ENCODE data around the gene PRRT1B.
"Not testable (repeated sequence)": the region's sequence is repeated elsewhere in the genome, so short reads cannot be mapped to it uniquely, and the experiment has no call there.

Gene PRRT1B

DNA sequence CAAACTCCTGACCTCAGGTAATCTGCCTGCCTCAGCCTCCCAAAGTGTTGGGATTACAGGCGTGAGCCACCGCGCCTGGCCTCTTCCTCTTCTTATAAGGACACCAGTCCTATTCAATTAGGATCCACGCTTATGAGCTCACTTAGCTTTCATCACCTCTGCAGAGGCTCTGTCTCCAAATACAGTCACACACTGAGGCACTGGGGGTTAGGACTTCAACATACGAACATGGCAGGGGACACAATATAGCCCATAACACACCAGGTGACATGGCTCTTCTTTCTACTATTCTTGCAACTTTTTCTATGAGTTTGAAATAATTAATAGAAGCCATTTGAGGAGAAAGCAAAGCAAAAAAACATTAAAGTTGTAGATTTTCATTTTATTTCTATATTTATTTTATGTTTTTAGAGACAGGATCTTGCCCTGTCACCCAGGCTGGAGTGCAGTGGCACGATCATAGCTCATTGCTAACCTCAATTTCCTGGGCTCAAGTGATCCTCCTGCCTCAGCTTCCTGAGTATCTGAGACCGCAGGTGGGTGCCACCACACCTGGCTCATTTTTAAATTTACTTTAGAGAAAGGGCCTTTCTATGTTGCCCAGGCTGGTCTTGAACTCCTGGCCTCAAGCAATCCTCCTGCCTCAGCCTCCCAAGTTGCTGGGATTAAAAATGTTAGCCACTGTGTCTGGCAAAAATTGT, 6.0 kb upstream of the PRRT1B start:
- TF ChIP-seq, protein P1, sequence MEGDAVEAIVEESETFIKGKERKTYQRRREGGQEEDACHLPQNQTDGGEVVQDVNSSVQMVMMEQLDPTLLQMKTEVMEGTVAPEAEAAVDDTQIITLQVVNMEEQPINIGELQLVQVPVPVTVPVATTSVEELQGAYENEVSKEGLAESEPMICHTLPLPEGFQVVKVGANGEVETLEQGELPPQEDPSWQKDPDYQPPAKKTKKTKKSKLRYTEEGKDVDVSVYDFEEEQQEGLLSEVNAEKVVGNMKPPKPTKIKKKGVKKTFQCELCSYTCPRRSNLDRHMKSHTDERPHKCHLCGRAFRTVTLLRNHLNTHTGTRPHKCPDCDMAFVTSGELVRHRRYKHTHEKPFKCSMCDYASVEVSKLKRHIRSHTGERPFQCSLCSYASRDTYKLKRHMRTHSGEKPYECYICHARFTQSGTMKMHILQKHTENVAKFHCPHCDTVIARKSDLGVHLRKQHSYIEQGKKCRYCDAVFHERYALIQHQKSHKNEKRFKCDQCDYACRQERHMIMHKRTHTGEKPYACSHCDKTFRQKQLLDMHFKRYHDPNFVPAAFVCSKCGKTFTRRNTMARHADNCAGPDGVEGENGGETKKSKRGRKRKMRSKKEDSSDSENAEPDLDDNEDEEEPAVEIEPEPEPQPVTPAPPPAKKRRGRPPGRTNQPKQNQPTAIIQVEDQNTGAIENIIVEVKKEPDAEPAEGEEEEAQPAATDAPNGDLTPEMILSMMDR (IDR thresholded peaks at IDR 0.05; ENCODE audit: low read depth, low read length, missing control alignments), result no peak
- H3K4me3 ChIP-seq (ENCODE audit: low read depth, low read length), result no peak overlapping the region
- no peak for DNase-seq (ENCODE audit: low read depth)

DNA sequence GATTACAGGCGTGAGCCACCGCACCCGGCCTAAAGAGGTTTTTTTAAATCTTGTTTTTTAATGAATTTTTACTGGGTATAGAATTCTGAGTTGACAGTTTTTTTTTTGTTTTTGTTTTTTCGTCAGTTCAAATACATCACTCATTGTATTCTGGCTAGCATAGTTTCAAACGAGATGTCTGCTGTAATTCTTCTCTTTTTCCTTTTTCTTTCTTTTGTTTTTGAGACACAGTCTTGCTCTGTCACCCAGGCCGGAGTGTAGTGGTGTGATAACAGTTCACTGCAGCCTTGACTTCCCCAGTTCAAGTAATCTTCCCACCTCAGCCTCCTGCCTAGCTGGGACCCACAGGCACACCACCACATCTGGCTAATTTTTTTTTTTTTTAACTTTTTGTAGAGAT, 2.2 kb upstream of the PRRT1B start:
- TF ChIP-seq, protein P1 (IDR thresholded peaks at IDR 0.05; ENCODE audit: low read depth, low read length, missing control alignments), result no peak
- no peak overlapping the region for H3K4me3 ChIP-seq (ENCODE audit: low read depth, low read length)
- no peak for DNase-seq (ENCODE audit: low read depth)

DNA sequence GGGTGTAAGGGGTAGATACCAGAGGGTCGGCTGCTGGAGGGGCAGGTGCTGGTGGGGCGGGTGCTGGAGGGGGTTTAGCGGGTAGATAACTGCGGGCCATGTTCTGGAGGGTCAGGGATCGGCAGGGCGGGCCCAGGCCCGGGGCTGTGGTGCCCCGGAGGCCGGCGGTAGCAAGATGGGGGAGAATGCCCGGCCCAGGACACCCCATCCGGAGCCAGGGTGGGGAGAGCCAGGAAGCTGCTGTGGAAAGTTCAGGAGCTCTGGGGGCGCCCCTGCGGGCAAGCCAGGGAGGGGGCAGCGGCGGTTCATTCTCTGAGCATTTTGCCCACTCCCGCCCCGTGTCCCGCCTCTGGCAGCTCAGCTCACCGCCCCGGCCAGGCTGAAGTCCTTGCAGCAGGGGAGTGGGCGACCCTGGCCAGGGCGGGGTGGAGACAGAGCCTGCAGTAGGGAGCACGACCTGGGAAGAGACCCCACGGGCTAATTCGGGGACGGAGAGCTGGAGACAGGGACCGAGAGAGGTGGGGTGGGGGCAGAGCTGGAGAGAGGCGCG, 538 bp downstream of the PRRT1B start:
- no peak for DNase-seq (ENCODE audit: low read depth)
- TF ChIP-seq, protein P1 (IDR thresholded peaks at IDR 0.05; ENCODE audit: low read depth, low read length, missing control alignments), result no peak
- H3K4me3 ChIP-seq (ENCODE audit: low read depth, low read length), result no peak overlapping the region

DNA sequence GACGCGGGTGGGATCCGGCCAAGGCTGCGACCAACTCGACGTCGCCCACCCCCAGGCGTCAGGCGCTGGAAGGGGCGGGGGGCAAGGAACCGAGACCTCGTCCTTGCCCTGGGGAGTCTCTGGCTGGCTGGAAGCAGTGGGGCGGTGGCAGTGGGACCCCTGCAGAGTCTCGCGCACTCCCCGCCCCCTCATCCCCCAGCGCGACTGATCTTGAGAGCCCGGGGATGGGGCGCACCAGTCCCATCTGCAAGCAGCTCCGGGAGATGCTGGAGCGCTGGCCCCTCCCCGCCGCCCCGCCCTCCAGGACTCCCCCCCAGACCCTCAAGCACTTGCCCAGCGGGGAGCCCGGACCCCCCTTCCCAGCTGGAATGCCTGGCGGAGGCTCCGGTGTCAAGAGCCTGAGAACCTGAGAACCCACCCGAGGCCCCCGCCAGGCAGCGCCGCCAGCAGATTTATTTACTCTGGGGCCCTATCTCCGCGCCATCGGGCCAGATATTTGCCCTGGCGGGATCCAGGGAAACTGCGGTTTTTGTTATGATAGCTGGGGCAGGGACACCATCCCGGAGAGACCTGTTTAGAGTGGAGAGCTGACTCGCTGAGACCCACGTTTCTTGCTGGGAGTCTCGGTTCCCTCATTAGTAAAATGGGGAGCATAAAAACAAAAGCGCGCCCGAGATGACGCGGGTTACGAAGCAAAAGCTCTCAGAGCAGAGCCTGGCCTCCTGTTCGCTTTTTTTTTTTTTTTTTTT, 1.2 kb downstream of the PRRT1B start:
- no peak overlapping the region for H3K4me3 ChIP-seq (ENCODE audit: low read depth, low read length)
- DNase-seq (ENCODE audit: low read depth), result no peak

DNA sequence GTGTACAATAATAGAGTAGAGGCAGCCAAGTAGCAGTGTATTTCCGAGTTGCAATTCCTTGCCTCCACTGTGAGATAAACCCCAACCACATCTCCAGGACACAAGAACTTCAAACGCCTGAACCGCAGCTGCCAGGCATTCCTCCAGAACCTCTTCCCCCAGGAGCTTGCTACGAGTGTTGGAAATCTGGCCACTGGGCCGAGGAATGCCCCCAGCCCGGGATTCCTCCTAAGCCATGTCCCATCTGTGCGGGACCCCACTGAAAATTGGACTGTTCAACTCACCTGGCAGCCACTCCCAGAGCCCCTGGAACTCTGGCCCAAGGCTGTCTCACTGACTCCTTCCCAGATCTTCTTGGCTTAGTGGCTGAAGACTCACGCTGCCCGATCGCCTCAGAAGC, 3.9 kb downstream of the PRRT1B start:
- not testable (repeated sequence) for DNase-seq (ENCODE audit: low read depth); H3K4me3 ChIP-seq (ENCODE audit: low read depth, low read length)

More for the DNA sequence above, 1.2 kb downstream of the PRRT1B start:
- TF ChIP-seq, protein P1 (IDR thresholded peaks at IDR 0.05; ENCODE audit: low read depth, low read length, missing control alignments), result no peak

DNA sequence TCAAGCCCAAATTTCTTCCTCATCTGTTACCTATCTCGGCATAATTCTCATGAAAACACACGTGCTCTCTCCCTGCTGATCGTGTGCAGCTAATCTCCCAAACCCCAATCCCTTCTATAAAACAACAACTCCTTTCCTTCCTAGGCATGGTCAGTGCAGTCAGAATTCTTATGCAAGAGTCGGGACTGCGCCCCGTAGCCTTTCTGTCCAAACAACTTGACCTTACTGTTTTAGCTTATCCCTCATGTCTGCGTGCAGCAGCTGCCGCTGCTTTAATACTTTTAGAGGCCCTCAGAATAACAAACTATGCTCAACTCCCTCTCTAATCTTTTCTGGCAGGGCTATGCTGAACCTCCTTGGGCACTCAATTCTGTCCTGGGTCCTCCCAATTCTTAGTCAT, 5.1 kb downstream of the PRRT1B start:
- not testable (repeated sequence) for DNase-seq (ENCODE audit: low read depth); H3K4me3 ChIP-seq (ENCODE audit: low read depth, low read length)

DNA sequence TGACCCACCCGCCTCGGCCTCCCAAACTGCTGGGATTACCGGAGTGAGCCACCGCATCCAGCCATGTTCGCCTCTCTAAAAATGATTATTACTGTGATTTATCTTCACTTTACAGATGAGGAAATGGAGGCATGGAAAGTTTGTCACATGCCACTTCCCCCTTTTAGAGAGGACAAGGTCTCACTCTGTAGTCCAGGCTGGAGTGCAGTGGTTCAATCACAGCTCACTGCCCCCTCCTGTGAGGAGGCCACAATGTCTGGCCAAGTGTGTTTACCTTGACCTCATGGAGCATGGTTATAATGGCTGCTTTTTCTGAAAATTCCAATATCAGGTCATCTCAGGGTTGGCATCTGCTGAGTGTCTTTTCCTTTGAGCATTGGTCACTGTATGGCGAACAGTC, 6.7 kb downstream of the PRRT1B start:
- TF ChIP-seq, protein P1 (IDR thresholded peaks at IDR 0.05; ENCODE audit: low read depth, low read length, missing control alignments), result no peak
- H3K4me3 ChIP-seq (ENCODE audit: low read depth, low read length), result no peak overlapping the region
- DNase-seq (ENCODE audit: low read depth), result no peak

Data from GM12864 (cell line).